NCI-H460 (cell line): Measurements from ENCODE around the gene MEGF6. TPM values are rescaled to one million over a fixed set of nuclear protein-coding genes. Genes with fewer than 3 reads are reported as not detected.
A peak's percentile ranks its signal among the peaks of the same experiment; 100 is the strongest.

ENCODE experiments used
- DNase-seq: peaks from one replicate; pipeline ENCODE4 v3.0.0-alpha.2; 2016; ENCODE audit warnings: low read depth; ENCODE audit errors: extremely low read depth
- total RNA-seq: library from RNA; depleted of rRNA; stranded (reverse); fragments of >200 nt; shearing (Covaris generic); gene quantifications from 2 replicates; pipeline ENCODE4 v1.2.3, GENCODE V29; 2014

MEGF6 gene
- total RNA-seq, 1 experiment from 2014 or later = 5.7 TPM

GRCh38 chr1:3495776-3496745 is 115.2 kb downstream of the MEGF6 start:
- DNase-seq = no peak

GRCh38 chr1:3494321-3495308 is 116.7 kb downstream of the MEGF6 start:
- no peak for DNase-seq

DNA sequence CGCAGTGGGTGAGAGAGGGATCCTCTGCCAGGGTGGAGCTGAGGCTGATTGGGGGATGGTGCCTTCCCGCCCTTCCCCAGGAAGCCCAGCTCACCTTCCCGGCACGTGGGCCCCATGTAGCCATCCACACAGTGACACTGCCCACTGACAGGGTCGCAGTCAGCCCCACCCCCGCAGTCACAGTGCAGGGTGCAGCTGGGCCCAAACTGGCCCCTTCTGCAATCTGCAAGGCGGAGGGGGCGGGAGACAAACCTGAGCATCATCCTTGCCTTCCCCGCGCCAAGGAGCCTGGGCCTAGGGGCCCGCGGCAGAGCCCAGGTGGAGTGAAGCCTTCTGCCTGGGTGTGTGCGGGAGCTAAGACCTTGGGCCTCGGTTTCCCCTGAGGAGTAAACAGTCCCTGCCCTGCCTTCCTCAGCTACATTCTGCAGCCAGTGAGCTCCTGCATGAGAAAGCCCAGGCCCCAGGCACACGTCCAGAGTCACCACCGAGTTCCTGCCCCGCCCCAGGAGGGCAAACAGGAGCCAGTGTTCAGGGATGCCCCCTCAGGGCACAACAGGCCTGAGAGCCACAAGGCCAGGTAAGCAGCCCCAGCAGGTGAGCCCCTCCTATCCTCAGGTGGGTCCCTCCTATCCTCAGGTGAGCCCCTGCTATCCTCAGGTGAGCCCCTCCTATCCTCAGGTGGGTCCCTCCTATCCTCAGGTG is 118.6 kb downstream of the MEGF6 start:
- DNase-seq = no peak

DNA sequence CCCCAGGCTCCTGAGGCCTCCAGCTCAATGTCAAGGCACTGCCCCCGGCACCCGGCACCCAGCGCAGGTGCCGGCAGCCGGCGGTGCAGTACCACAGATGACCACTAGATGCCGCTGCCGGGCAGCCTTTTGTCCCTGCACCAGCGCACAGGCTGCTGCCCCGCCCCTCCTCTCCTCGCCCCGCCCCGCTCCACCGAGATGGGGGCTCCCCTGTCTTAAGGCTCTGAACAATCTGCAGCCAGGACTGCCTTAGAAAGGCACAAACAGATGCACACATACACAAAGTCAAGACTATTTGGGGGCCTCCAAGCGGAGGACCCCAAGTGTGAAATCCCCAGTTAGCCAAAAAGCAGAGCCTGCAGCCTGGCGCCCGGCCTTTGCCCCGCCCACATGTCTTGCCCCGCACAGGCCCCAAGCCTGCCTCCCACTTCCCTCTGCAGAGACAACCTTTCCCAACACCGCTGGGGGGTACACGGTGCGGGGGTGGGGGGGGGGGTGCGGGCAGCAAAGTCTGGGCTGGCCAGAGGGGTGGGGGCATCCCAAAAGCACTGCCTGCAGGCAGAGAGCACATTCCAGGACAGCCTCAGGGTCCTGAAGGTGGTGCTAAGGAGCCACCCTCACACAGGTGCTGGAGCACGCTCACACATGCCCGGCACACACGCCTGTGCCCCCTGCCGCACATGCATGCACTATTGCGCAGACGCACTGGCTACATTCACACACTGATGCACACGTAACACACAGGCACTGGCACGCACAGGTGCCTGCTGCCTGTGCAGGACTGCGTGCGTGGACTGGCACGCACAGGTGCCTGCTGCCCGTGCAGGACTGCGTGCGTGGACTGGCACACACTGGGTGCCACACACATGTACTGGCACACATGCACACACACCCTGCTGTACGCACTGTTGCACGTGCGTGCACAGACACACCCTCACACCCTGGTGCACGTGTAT is 119.7 kb downstream of the MEGF6 start:
- peak; percentile 41 for DNase-seq

DNA sequence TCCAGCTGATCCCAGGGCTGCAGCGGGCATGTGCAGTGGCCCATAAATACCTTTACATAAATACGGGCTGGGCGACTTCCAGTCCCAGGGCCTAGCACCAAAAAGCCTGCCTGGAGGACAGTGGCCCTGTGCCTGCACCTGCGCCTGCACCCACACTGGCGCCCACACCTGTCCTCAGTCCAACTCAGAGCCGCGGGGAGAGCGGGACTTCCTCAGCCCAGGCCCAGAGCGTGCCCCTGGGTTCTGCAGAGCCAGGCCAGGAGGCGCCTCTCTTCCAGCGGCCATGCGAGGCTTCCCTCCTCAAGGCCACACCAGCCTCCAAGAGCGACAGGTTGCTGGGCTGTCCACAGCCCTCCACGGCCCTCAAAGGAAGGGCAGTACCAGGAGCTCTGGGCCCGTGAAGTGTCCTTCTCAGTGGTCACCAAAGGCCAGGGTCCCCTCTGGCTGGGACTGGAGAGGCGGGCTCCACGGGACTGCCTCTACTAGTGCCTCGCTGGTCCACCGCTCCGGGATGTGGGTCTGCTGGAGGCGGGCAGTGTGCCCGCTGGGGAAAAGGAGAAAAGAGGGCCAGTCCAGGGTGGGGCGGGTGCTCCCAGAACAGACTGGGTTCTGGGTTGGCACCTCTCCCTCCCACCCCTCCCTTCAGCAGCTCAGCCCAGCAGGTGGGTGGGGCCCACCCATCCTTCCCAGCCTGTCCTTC is 121.1 kb downstream of the MEGF6 start:
- no peak for DNase-seq

- no peak for DNase-seq
These were observed 122.9 kb downstream of the MEGF6 start for GRCh38 chr1:3488432-3488831.

DNA sequence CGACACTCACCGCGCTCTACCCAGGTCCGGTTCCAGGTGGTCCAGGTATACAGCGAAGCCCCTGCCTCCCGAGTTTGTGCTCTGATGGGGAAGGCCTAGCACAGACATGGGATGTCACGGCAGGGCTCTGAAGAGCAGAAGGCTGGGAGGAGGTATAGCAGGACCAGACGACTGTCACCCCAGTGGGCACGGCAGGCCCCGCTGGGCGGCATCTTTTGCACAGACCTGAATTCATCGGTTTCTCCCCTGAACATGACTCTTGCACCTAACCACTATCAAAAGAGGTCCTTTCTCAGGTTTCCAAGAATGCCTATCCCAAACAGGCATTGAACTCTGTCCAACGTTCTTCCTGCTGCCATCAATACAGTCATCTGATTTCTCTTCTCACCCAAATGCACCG is 126.3 kb downstream of the MEGF6 start:
- DNase-seq = no peak

- DNase-seq = peak; percentile 20
These were observed 127.4 kb downstream of the MEGF6 start for GRCh38 chr1:3483801-3484444.

GRCh38 chr1:3483380-3483779 is 127.9 kb downstream of the MEGF6 start:
- no peak for DNase-seq

- no peak for DNase-seq
These were observed 128.9 kb downstream of the MEGF6 start for GRCh38 chr1:3482378-3482849.

DNA sequence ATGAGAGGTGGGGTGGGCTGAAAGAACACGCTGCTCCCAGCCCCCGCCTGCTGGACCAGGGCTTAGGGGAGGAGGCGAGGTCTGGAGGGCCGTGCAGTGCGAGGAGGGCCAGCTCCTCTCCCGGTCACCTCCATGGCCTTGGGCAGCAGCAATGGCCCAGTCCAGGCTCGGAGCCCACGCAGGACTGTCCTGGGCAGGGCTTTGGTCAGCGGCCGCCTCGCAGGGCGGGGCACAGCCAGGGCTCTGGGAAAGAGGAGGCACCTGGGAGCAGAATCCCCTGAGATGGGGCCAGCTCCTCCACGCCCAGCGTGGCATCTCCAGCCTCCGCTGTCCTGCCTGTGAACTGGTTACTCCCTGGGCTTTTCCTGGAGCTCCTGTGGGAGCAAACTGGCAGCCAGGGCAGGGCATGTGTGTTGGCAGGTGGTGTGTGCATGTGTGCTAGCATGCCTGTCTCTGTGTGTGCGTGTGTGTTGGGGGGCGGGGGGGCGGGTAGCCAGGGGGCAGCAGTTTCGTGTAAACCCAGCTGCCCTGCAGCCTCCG is 129.4 kb downstream of the MEGF6 start:
- no peak for DNase-seq

DNA sequence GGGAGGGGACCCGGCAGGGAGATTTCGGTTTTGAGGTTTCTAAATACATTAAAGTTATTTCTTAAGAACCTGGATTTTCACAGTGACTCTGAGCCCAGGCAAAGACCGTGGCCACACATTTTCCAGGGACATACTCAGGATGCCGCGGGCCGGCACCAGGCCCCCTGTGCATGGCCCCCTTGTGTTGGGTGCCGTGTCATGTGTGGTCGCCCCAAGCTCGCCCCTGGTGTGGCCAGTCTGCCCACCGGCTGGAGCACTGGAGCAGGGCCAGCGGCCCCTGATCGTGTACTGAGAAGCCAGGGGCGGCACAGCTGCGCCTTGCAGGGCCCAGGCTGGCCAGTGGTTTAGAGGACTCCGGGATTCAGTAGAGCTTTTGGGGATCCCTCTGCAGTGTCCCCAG is 130.3 kb downstream of the MEGF6 start:
- DNase-seq = no peak

DNA sequence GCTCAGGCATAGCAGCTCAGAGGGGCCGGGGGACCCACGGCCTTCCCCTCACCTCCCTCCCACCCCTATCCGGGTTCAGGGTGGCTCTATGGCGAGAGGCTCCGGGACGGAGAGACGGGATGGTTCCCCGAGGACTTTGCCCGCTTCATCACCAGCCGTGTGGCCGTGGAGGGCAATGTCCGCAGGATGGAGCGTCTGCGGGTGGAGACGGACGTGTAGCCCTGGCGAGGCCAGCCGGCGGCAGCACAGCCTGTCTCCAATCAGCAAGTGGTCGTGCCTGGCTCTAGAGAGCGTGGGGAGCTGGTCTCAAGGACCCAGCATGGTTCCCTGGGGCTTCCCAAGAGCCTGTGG is 131.0 kb downstream of the MEGF6 start:
- DNase-seq = no peak

GRCh38 chr1:3479511-3480368 is 131.6 kb downstream of the MEGF6 start:
- no peak for DNase-seq

DNA sequence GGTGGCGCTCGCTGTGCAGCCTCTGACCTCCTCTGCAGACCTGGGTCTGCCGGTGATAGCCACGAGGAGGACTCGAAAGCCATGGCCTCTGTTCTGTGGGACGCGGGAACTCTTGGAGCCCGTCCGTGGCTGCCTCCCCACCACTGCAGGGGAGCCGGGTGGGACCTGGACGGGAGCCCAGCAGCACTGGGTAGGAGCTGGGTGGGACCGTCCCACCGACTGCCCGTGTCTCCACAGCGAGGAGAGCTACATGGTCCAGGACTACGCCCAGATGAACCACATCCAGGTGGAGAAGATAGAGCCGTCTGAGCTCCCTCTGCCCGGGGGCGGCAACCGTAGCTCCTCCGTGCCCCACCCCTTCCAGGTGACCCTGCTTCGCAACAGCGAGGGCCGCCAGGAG is 133.1 kb downstream of the MEGF6 start:
- DNase-seq = no peak

GRCh38 chr1:3477241-3477995 is 133.9 kb downstream of the MEGF6 start:
- no peak for DNase-seq
